Astrocyte of the spinal cord (primary cell): ENCODE data around the gene PRSS3.
"Not testable (repeated sequence)": the region's sequence is repeated elsewhere in the genome, so short reads cannot be mapped to it uniquely, and the experiment has no call there.

Experiments used
- DNase-seq: peaks from one replicate; pipeline ENCODE4 v3.0.0; 2011; ENCODE audit warnings: low read depth, low spot score
- H3K4me3 ChIP-seq: 2 replicates; pipeline ENCODE4 v1.5.1; 2011; ENCODE audit warnings: low read depth, mild to moderate bottlenecking, low read length, moderate library complexity
- in situ Hi-C: cut with HindIII; loops from 2 replicates; pipeline ENCODE4 v1.10.0; 2017; ENCODE audit warnings: low sequenced_read_pairs
- TF ChIP-seq, protein P1 (sequence below): IDR thresholded peaks from 2 replicates; pipeline ENCODE4 v1.5.1; 2012; ENCODE audit warnings: low read depth, mild to moderate bottlenecking, low read length, inconsistent platforms

Gene PRSS3

DNA sequence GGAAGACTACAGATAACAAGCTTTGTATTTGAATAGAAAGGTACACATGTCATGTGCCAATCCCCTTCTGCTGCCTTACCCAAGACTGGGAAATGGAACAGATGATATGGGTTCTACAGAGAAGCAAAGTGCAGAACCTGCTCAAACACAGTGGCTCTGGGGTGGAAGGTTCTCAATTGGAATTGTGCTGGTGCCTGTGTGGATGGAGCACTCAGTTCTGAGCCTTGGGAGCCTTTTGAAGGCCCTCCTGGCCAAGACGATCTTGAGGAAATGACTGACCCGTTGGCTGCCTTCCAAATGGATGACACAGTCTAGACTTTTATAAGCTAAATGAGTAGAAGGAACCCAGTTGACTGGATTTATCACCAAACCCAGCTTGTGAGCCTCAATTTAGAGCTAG is 4.2 kb upstream of the PRSS3 start:
- DNase-seq = peak; percentile 48
- TF ChIP-seq, protein P1, sequence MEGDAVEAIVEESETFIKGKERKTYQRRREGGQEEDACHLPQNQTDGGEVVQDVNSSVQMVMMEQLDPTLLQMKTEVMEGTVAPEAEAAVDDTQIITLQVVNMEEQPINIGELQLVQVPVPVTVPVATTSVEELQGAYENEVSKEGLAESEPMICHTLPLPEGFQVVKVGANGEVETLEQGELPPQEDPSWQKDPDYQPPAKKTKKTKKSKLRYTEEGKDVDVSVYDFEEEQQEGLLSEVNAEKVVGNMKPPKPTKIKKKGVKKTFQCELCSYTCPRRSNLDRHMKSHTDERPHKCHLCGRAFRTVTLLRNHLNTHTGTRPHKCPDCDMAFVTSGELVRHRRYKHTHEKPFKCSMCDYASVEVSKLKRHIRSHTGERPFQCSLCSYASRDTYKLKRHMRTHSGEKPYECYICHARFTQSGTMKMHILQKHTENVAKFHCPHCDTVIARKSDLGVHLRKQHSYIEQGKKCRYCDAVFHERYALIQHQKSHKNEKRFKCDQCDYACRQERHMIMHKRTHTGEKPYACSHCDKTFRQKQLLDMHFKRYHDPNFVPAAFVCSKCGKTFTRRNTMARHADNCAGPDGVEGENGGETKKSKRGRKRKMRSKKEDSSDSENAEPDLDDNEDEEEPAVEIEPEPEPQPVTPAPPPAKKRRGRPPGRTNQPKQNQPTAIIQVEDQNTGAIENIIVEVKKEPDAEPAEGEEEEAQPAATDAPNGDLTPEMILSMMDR = no peak
- in situ Hi-C loops = no loop called here
- H3K4me3 ChIP-seq = no peak overlapping the region

DNA sequence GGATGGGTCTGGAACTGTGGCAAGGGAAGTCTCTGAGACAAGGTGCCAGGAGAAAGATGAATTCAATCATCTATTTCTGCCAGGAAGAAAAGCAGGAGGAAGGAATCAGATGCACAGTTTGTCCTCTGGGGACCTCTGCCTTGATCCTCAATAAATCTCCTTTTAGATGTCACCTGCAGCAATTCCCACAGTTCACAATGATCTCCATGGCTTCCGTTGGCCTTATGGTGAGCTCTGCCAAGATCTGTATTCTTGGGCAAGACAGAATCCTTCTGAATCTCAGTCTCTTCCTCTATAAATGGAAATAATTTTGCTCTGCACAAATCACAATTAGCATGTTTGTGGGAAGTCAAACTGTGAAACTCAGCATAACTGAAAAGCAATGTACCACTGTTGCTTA is 1.9 kb upstream of the PRSS3 start:
- DNase-seq, H3K4me3 ChIP-seq, in situ Hi-C loops: not testable (repeated sequence)

DNA sequence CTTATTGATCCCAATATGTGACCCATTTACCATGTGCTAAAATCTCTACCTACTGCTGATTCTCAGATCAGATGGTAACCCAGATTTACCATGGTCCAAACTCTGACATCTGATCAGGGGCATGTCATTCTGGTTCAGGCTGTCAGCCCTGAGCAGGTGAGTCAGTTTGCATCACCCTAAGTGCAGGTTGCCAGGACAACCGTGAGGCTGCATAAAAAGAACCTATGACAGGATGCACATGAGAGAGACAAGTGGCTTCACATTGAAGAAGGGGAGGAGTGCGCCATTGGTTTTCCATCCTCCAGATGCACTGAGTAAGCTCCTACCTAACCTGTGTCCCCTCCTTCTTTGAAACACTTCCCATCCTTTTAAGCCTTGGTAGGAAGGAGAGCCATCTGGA is 801 bp upstream of the PRSS3 start:
- TF ChIP-seq, protein P1 = no peak
- H3K4me3 ChIP-seq = no peak overlapping the region
- no peak for DNase-seq
- in situ Hi-C loops = no loop called here

DNA sequence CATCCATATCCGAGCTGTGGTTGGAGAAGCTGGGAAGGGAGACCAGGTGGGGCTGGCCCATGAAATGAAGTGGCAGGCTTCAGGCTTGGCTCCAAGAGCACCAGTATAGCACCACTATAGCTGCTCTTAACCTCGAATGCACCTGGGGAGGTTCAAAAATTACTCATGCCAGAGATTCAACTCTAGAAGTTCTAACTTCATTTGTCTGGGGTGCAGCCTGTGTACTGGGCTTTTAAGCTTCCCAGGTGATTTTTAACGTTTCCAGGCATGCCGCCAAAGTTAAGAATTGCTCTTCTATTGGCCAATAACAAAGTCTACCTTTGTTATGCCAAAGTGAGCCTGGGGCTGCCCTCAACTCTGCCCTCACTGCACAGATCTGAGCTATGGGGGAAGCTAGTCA is 458 bp downstream of the PRSS3 start:
- in situ Hi-C loops = no loop called here
- no peak for DNase-seq
- TF ChIP-seq, protein P1 = no peak
- no peak overlapping the region for H3K4me3 ChIP-seq

DNA sequence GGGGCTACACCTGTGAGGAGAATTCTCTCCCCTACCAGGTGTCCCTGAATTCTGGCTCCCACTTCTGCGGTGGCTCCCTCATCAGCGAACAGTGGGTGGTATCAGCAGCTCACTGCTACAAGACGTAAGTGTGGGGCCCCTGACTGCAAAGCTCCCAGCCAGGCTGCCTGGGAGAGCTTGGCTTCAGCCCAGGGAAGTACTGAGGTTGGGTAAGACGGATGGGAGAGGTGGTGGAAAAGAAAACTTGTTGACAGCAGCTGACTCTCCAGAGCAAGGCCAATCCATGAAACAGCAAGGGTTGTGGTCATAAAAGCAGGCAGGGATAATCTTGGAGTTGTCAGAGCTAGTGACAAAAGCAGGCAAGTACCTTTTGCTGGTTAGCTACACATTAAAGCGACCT is 1.3 kb downstream of the PRSS3 start:
- DNase-seq, in situ Hi-C loops: not testable (repeated sequence)

DNA sequence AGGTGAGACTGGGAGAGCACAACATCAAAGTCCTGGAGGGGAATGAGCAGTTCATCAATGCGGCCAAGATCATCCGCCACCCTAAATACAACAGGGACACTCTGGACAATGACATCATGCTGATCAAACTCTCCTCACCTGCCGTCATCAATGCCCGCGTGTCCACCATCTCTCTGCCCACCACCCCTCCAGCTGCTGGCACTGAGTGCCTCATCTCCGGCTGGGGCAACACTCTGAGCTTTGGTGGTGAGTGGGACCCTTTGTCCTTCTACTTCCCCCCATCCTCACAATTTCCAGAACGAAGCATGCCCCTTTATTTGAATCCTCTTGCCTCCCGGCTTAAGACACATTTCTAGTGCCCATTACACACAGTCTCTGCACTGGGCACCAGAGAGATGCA is 2.5 kb downstream of the PRSS3 start:
- no peak for DNase-seq
- in situ Hi-C loops = no loop called here
- TF ChIP-seq, protein P1 = no peak
- H3K4me3 ChIP-seq = no peak overlapping the region

More for the DNA sequence above, 1.3 kb downstream of the PRSS3 start:
- not testable (repeated sequence) for H3K4me3 ChIP-seq

DNA sequence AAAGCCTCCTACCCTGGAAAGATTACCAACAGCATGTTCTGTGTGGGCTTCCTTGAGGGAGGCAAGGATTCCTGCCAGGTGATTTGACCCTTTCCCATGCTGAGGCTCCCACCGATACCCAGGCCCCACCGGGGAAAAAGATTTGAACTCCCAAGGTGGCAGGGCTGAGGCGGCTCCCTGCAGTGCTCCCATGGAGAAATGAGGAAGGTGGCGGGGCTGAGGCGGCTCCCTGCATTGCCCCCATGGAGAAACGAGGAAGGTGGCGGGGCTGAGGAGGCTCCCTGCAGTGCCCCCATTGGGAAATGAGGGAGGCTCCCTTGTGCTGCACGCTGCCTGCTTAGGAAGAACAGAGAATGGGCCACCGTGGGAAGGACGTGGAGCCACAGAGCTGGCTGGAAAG is 3.2 kb downstream of the PRSS3 start:
- no peak overlapping the region for H3K4me3 ChIP-seq
- DNase-seq = no peak
- in situ Hi-C loops = no loop called here

More for the DNA sequence above, 3.2 kb downstream of the PRSS3 start:
- TF ChIP-seq, protein P1 = no peak
